Stimulated activated CD4-positive, alpha-beta T cell treated with anti-CD3 and anti-CD28 coated beads, Interleukin-2, amount 100 ng/mL, for 4 hours (primary cell): Measurements from ENCODE around the gene FAM131A.
A peak's percentile ranks its signal among the peaks of the same experiment; 100 is the strongest.

Experiments used
- DNase-seq: peaks from one replicate; pipeline ENCODE4 v3.0.0-alpha.2; 2020; ENCODE audit warnings: low read depth

Gene FAM131A

DNA sequence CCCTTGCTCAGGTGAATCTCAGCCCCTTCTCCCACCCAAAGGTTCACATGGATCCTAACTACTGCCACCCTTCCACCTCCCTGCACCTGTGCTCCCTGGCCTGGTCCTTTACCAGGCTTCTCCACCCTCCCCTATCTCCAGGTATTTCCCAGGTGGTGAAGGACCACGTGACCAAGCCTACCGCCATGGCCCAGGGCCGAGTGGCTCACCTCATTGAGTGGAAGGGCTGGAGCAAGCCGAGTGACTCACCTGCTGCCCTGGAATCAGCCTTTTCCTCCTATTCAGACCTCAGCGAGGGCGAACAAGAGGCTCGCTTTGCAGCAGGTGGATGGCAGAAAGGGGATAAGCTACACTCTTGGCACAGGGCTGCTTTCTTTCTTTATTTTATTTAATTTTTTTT, 4.5 kb downstream of the FAM131A start:
- DNase-seq: no peak

GRCh38 chr3:184343200-184343876, 5.9 kb downstream of the FAM131A start:
- DNase-seq: no peak

- DNase-seq: no peak
Measured at GRCh38 chr3:184344579-184345316, 7.3 kb downstream of the FAM131A start.

DNA sequence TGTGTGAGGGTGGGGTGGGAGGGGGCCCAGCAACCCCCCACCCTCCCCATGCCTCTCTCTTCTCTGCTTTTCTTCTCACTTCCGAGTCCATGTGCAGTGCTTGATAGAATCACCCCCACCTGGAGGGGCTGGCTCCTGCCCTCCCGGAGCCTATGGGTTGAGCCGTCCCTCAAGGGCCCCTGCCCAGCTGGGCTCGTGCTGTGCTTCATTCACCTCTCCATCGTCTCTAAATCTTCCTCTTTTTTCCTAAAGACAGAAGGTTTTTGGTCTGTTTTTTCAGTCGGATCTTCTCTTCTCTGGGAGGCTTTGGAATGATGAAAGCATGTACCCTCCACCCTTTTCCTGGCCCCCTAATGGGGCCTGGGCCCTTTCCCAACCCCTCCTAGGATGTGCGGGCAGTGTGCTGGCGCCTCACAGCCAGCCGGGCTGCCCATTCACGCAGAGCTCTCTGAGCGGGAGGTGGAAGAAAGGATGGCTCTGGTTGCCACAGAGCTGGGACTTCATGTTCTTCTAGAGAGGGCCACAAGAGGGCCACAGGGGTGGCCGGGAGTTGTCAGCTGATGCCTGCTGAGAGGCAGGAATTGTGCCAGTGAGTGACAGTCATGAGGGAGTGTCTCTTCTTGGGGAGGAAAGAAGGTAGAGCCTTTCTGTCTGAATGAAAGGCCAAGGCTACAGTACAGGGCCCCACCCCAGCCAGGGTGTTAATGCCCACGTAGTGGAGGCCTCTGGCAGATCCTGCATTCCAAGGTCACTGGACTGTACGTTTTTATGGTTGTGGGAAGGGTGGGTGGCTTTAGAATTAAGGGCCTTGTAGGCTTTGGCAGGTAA, 8.1 kb downstream of the FAM131A start:
- DNase-seq: no peak

DNA sequence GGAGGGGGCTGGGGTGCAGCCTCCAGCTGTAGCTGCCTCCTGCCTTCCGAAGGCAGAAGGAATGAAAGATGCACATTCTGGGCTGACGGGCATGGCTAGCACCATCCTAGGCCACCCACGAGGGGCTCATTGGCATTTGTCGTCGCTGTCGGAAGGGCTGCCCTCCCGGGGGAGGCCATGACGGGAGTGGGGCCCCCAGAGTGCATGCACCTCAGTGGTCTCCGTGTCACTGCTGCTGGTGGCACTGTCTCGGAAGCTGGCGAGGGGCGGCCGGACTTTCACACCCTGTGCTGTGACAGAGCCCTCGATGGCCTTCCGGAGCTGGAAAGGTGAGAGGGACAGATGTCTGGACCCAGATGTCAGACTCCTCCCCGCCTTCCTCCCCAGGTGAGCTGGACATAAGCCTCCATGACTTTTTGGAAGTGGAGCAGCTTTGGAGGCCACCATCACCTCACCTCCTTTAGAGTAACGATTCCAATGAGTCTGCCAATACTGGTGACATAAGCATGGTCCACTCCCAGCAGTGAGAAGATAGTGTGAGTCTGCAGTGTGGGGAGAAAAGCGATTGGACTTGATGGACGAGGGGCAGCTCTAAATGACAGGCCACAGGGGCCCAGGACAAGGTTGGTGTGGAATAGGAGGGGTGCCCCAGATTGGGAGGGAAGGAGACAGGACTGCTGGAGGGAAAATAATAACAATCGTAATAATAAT, 9.2 kb downstream of the FAM131A start:
- no peak for DNase-seq

DNA sequence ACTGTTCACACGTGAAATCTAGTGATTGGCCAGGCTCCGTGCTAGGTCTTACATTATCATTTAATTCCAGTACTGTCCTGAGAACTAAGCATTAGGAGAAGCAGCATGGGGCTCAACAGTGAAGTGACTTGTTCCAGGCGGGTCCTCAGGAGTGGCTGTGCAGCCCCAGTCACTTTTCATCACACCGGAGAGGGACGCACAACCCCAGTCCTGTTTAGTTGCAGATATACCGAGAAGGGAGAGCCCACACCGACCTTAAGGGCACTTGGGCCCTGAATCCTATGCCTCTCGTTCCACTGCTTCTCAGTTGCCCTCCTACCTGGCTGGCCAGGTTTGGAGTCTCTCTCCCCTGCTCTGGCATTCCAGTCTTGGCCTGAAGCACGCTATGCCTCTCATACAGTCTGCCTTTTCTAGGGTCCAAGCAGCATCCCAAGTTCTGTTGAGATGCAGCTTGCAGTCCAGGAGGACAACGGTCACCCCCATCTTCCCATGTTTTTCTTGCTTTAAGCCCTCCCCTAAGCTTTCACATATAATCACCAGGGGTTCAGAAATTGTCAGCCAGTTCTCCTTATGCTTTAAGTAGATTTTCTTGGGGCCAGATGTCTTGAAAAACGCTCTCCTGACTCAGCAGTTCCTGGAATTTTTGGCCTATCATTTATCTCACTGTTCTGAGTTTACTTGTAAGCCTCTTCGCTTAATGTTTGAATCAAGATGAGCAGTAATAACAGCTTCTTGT, 10.1 kb downstream of the FAM131A start:
- no peak for DNase-seq

DNA sequence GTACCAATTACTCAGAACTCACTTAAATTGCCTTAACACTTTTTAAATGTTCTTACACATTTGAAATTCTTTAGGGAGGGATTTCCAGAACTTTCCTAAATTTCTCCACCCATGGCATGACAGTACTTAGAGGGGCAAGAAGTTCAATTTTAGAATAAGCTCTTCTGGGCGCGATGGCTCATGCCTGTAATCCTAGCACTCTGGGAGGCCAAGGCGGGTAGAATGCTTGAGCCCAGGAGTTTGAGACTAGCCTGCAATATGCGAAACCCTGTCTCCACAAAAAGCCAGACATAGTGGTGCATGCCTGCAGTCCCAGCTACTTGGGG, 10.6 kb downstream of the FAM131A start:
- DNase-seq: no peak

DNA sequence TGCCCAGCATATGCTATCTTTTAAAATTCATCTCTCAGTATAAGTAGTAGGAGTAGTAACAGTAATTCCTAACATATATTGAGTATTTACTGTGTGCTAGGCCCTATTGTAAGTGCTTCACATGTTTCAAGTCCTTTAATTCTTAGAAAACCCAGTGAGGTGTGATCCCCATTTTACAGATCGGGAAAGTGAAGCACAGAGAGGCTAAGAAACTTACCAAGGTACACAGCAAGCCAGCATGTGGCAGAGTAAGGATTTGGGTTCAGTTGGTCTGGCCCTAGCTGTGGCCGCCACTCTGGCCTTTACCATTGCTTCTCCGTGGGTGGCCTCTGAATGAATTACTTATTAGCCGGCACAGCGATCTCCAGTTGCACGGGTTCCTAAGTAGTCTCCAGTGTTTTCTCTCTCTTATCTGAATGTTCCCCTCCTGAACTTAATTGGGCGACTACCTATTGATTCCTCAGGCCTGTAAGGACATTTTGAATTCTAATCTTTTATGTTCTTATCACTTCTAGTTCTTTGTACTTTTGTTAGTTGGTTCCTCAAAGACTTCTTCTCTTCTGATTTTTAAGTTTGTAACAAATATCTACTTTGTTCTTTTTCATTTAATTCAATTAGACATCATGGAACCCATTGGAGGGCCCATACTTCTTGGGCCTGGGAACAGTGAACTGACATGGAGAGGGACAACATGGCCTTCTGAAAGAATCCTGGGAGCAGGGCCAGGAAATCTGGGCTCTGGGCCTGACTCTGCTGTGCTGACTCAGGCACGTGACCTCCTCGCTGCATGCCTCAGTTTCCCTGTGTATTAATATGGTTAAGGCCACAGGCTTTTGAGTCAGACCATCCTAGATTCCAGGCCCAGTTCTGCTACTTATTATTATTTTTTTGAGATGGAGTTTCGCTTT, 12.4 kb downstream of the FAM131A start:
- no peak for DNase-seq

DNA sequence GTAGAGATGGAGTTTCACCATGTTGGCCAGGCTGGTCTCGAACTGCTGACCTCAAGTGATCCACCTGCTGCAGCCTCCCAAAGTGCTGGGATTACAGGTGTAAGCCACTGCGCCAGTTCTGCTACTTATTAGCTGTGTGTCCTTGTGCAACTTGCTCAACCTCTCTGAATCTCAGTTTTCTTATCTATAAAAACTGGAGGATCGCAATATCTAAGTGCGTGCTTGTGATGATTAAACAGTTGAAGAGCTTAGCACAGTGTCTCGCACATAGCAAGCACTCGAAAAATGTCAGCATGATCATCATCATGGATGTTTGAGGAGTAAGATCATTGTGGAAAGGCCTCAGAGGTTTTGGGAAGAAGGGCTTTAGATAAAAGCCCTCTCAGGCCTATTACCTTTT, 13.2 kb downstream of the FAM131A start:
- DNase-seq: no peak

GRCh38 chr3:184351511-184352148, 14.2 kb downstream of the FAM131A start:
- no peak for DNase-seq

- DNase-seq: no peak
Measured at GRCh38 chr3:184352149-184352785, 14.9 kb downstream of the FAM131A start.

GRCh38 chr3:184352897-184353545, 15.6 kb downstream of the FAM131A start:
- no peak for DNase-seq

DNA sequence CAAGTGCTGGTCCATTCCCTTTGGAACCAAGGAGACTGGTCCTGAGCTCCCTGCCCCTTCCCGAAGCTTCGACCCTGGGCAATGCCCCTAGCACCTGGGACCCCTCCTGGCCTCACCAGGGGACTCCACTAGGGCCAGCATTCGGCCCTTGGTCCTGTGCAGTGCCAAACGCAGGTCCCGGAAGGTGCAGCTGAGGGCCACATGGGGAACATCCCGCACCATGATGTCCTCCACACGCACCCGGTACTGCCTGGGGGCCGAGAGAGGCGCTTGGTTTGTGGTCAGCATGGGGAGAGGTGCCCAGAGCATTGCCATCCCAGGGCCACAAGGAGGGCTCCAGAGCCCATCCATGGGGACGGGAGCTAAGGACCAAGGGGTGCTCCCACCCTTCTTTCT, 16.1 kb downstream of the FAM131A start:
- no peak for DNase-seq

GRCh38 chr3:184354121-184354728, 16.8 kb downstream of the FAM131A start:
- peak; percentile 45 for DNase-seq

DNA sequence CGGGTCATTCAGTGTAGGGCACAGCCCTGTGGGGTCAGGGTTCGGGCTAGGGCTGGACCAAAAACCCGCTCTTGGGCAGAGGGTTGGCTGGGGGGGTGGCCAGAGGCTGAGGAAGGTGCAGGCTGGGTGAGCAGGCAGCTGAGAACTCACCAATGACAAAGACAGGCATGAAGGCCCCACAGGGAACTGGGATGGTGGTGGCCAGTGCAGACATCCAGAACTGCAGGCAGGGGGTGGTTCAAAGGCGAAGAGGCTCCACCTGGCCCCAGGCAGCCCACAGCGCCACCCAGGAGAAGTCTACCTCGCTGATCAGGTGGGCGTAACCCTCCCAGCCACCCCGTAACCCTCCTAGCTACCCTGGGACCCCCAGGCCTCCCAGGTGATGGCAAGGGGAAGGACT, 17.4 kb downstream of the FAM131A start:
- DNase-seq: no peak

GRCh38 chr3:184355261-184356040, 18.1 kb downstream of the FAM131A start:
- no peak for DNase-seq

- DNase-seq: no peak
Measured at GRCh38 chr3:184357248-184358123, 20.1 kb downstream of the FAM131A start.
